PC-9 (cell line): ENCODE results near the gene RNASEH2A. TPM values are rescaled to one million over a fixed set of nuclear protein-coding genes. Genes with fewer than 3 reads are reported as not detected.

Source experiments
- BruUV-seq: library from RNA; stranded (reverse); fragments of 400-500 nt; replicated peaks from 2 replicates; lab custom pipeline; 2021; lab: Mats Ljungman, UMichigan
- CTCF ChIA-PET: fragments of 300-600 bp; sonication (Branson Sonifier 250); formaldehyde crosslinking; loops from one replicate; lab custom pipeline; 2022; ENCODE audit warnings: antibody characterized with exemption; lab: Charles Lee
- POLR2A ChIA-PET: fragments of 300-600 bp; sonication (Branson Sonifier 250); formaldehyde crosslinking; loops from one replicate; lab custom pipeline; 2022; ENCODE audit warnings: antibody characterized with exemption; ENCODE audit not compliant: unreplicated experiment; lab: Charles Lee
- DNase-seq, 2 experiments: peaks; one replicate each; pipeline versions ENCODE4 v3.0.0 to v3.0.0-alpha.2; 2015 to 2022; ENCODE audit warnings: mixed read lengths in 1 of 2
- H2AFZ ChIP-seq: fragments of 200-600 bp; sonication (generic); 2 replicates; pipeline ENCODE4 v1.8.1; 2017; ENCODE audit warnings: antibody characterized with exemption
- H3F3A ChIP-seq: fragments of 200-600 bp; sonication (generic); 2 replicates; pipeline ENCODE4 v1.8.1; 2017; ENCODE audit warnings: antibody characterized with exemption, mild to moderate bottlenecking, low read depth; ENCODE audit not compliant: insufficient read depth
- H3K27ac ChIP-seq: fragments of 200-600 bp; sonication (generic); 2 replicates; pipeline ENCODE4 v1.6.1; 2016; ENCODE audit warnings: mixed run types
- H3K27me3 ChIP-seq: fragments of 200-600 bp; sonication (generic); 2 replicates; pipeline ENCODE4 v1.6.1; 2016; ENCODE audit warnings: low read depth, mixed run types; ENCODE audit not compliant: insufficient read depth
- H3K36me3 ChIP-seq: fragments of 200-600 bp; sonication (generic); 2 replicates; pipeline ENCODE4 v1.6.1; 2016; ENCODE audit warnings: low read depth, mixed run types
- H3K4me1 ChIP-seq: fragments of 200-600 bp; sonication (generic); replicated peaks from 2 replicates; pipeline ENCODE4 v1.6.1; 2016; ENCODE audit warnings: mixed run types; ENCODE audit not compliant: insufficient read depth
- H3K4me2 ChIP-seq: fragments of 200-600 bp; sonication (generic); 2 replicates; pipeline ENCODE4 v1.6.1; 2017; ENCODE audit warnings: mixed run types
- H3K4me3 ChIP-seq: fragments of 200-600 bp; sonication (generic); 2 replicates; pipeline ENCODE4 v1.6.1; 2016; ENCODE audit warnings: mixed run types
- H3K79me2 ChIP-seq: fragments of 200-600 bp; sonication (generic); 2 replicates; pipeline ENCODE4 v1.6.1; 2017; ENCODE audit warnings: low read depth, mixed run types
- H3K9me2 ChIP-seq: fragments of 200-600 bp; sonication (generic); 2 replicates; pipeline ENCODE4 v1.8.1; 2017; ENCODE audit warnings: mild to moderate bottlenecking; ENCODE audit not compliant: insufficient read depth
- H3K9me3 ChIP-seq: fragments of 200-600 bp; sonication (generic); 2 replicates; pipeline ENCODE4 v1.8.1; 2016; ENCODE audit warnings: low read depth; ENCODE audit not compliant: insufficient read depth
- H4K20me1 ChIP-seq: fragments of 200-600 bp; sonication (generic); 2 replicates; pipeline ENCODE4 v1.8.1; 2017; ENCODE audit not compliant: insufficient read depth
- EZH2 ChIP-seq: fragments of 200-600 bp; sonication (generic); IDR thresholded peaks from 2 replicates; pipeline ENCODE4 v1.8.0; 2017; ENCODE audit warnings: antibody characterized with exemption, low read depth
- intact Hi-C: fragments of 100-400 bp; cut with micrococcal nuclease; formaldehyde crosslinking; loops from one replicate; pipeline ENCODE4 v1.10.0; 2022; ENCODE audit not compliant: unreplicated experiment
- total RNA-seq: library from RNA; stranded (reverse); gene quantifications from 2 replicates; pipeline ENCODE4 v1.2.3, GENCODE V29; 2021
- TF ChIP-seq, protein P1 (sequence below): fragments of 200-600 bp; sonication (generic); conservative IDR thresholded peaks from 2 replicates; pipeline ENCODE4 v1.6.1; 2017; ENCODE audit warnings: mixed run types, antibody characterized with exemption, mild to moderate bottlenecking, moderate library complexity

RNASEH2A gene
- total RNA-seq, 1 experiment from 2014 or later = 38.6 TPM

DNA sequence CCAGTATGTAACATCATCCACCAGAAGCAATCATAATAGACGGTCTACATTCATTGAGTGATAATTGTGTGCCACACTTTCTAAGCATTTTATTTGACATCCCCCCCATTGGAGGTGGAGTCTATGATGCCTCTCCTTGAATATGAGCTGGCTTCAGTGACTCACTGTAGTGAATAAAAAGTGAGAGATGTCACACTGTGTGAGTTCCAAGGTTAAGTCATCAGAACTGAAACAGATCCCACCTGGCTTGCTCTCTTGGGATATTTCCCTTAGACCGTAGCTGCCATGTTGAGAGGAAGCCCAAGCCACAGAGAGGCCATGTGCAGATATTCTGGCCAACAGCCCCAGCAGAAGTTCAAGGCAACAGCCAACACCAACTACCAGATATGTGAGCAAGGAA, 15.4 kb downstream of the RNASEH2A start:
- no peak for DNase-seq
- intact Hi-C loops = no loop called here

DNA sequence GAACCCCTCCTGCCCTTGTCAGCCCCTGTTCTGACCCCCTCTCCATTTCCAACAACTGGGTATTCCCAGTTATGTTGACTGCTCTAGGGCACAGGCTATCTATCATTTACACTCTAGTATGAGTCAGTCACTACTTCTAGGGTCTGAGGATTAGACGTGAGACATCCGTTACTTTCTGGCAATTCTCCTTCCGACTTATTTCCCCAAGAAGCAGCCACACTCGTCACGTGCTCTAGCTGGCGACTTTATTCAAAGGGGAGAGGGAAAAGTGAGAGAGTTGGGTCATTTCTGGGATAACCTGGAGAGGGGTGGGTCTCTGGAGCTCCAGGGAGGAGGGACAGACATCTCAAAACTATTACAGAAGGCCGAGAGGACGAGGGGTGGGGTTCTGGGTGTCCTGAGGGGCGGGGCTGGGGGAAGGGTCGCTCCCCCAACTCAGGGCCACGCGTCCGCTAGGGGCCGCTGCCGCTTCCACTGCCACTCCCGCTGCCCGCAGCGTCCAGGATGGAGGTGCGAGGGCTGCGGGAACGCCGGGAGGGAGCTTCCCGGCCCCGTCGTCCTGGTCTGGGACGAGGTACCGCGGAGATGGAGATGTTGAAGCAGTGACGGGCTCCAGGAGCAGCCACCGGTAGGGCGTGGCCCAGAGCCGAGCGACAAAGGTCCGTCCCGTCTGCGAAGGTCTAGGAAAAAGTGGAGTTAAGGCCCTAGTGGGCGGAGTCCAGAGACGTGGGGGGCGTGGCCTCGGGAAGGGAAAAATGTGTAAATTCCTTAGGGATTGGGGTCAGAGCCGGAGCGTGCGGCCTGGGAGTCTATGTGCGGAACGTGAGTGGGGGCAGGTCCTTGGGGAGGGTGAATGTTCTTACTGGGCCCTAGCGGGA, 19.1 kb downstream of the RNASEH2A start:
- intact Hi-C loops = no loop called here
- peaks cover 14% of the 10 kb centered on the region; the same call in 1 of the 2 replicates for H3F3A ChIP-seq
- H3K9me3 ChIP-seq = no peaks in the 10 kb centered on the region
- no peak overlapping the region for H3K27ac ChIP-seq
- no peaks in the 10 kb centered on the region for H3K36me3 ChIP-seq
- ChIA-PET POLR2A (no interaction called here), CTCF (no interaction called here)
- no peaks in the 10 kb centered on the region for H3K9me2 ChIP-seq
- DNase-seq = no peak
- H3K4me2 ChIP-seq = no peak overlapping the region
- H4K20me1 ChIP-seq = no peaks in the 10 kb centered on the region
- peaks cover 3% of the 10 kb centered on the region; the same call in 1 of the 2 replicates for H3K27me3 ChIP-seq
- TF ChIP-seq, protein P1, sequence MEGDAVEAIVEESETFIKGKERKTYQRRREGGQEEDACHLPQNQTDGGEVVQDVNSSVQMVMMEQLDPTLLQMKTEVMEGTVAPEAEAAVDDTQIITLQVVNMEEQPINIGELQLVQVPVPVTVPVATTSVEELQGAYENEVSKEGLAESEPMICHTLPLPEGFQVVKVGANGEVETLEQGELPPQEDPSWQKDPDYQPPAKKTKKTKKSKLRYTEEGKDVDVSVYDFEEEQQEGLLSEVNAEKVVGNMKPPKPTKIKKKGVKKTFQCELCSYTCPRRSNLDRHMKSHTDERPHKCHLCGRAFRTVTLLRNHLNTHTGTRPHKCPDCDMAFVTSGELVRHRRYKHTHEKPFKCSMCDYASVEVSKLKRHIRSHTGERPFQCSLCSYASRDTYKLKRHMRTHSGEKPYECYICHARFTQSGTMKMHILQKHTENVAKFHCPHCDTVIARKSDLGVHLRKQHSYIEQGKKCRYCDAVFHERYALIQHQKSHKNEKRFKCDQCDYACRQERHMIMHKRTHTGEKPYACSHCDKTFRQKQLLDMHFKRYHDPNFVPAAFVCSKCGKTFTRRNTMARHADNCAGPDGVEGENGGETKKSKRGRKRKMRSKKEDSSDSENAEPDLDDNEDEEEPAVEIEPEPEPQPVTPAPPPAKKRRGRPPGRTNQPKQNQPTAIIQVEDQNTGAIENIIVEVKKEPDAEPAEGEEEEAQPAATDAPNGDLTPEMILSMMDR = peak; percentile 30; the same call in 1 of the 2 replicates
- no peak for TF ChIP-seq EZH2
- no peaks in the 10 kb centered on the region for H3K4me1 ChIP-seq
- no peak overlapping the region for H2AFZ ChIP-seq
- no peaks in the 10 kb centered on the region for H3K79me2 ChIP-seq
- no TSS peak for BruUV-seq
- H3K4me3 ChIP-seq = no peak overlapping the region

More for the DNA sequence above, 15.4 kb downstream of the RNASEH2A start:
- Histone ChIP-seq H2AFZ (no peak overlapping the region), H3K4me3 (no peak overlapping the region), H3K4me1 (no peaks in the 10 kb centered on the region), H3K36me3 (no peaks in the 10 kb centered on the region), H3K9me3 (no peaks in the 10 kb centered on the region), H3F3A (peaks cover 17% of the 10 kb centered on the region; the same call in 1 of the 2 replicates), H3K27me3 (no peaks in the 10 kb centered on the region), H3K79me2 (no peaks in the 10 kb centered on the region), H3K4me2 (no peak overlapping the region), H4K20me1 (no peaks in the 10 kb centered on the region), H3K27ac (no peak overlapping the region), H3K9me2 (no peaks in the 10 kb centered on the region)
- ChIA-PET POLR2A (no interaction called here), CTCF (interaction anchor here (0.6 kb wide), 1 partner anchor 39 kb away, joined by 9 read pairs; no protein-coding TSS in a partner anchor)
- TF ChIP-seq, protein P1 = no peak
- TF ChIP-seq EZH2 = no peak
- BruUV-seq = no TSS peak

DNA sequence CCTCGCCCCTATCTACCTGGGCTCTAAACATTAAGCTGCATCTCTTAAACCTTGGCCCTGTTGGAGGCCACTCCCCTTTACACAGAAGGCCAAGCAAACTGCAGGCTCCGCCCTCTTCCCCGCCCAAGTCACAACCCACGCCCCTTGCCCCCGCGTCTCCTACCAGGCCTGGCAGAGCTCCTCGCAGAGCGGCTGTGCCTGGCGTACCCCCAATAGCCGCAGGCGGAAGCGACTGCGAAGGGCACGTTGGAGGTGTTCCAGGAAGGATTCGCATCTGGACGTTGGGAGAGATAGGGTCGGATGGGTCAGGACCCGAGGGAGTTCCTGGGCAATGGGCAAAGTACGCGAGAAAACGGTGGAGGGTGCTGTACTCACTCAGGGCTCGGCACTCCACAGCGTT, 22.1 kb downstream of the RNASEH2A start:
- no peaks in the 10 kb centered on the region for H3K36me3 ChIP-seq
- peak in 1 of 2 experiments; percentile 58 for DNase-seq
- peaks cover 8% of the 10 kb centered on the region for H3K4me1 ChIP-seq
- no peaks in the 10 kb centered on the region for H3K79me2 ChIP-seq
- 0 out of 2 replicates have a peak overlapping the region, but pooled peaks have one; percentile 3 for H3K4me2 ChIP-seq
- H3K27ac ChIP-seq = no peak overlapping the region
- H3F3A ChIP-seq = peaks cover 13% of the 10 kb centered on the region; the same call in 1 of the 2 replicates
- peaks cover 15% of the 10 kb centered on the region; the same call in 1 of the 2 replicates for H3K27me3 ChIP-seq
- H2AFZ ChIP-seq = no peak overlapping the region
- no peaks in the 10 kb centered on the region for H3K9me2 ChIP-seq
- CTCF ChIA-PET = interaction anchor here (0.6 to 0.7 kb wide), 2 partner anchors 19 to 901 kb away, joined by 3 read pairs; no protein-coding TSS in a partner anchor
- no peak overlapping the region for H3K4me3 ChIP-seq
- no peak for TF ChIP-seq EZH2
- TF ChIP-seq, protein P1 = no peak
- H3K9me3 ChIP-seq = no peaks in the 10 kb centered on the region
- no TSS peak for BruUV-seq
- POLR2A ChIA-PET = interaction anchor here (0.7 kb wide), 1 partner anchor 162 kb away, joined by 3 read pairs; the partner anchor contains the start of genes MAN2B1 and WDR83
- no peaks in the 10 kb centered on the region for H4K20me1 ChIP-seq
- intact Hi-C loops = no loop called here
